ENCODE data around the gene HPS6. TPM values are rescaled to one million over a fixed set of nuclear protein-coding genes. Genes with fewer than 3 reads are reported as not detected.

The HPS6 gene
- 29.5 and 30.6 TPM in 2 replicates for total RNA-seq

DNA sequence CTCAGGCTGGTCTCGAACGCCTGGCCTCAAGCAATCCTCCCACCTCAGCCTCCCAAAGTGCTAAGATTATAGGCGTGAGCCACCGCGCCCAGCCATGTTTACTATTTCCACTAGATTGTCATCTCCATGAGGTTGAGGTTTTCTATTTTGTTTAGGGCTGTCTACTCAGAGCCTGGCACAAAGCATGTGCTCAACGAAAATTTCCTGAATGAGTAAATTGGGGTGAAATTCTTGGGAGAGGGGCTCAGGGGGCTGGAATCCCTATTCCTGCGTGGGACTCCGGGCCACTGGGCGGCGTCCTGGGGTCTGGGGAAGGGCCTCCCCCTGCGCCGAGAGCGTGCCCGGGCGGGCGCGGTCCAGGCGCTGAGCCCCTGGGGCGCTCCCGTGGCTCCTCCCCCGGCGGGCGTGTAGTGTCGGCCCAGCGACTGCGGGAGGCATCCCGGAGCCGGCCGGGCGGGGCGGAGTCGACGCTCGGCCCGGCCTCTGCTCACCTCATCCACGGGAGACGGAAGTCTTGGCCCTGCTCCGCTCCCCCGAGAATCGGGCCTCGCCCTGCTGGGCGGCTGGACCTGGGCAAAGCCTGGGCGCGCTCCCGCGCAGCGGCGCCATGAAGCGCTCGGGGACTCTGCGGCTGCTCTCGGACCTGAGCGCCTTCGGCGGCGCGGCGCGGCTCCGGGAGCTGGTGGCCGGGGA, at the start of gene HPS6:
Gene HPS6 (plus strand): TSS at position 482 of the 693 bp plus-strand sequence. CDS start 126 bp downstream, at position 608.

DNA sequence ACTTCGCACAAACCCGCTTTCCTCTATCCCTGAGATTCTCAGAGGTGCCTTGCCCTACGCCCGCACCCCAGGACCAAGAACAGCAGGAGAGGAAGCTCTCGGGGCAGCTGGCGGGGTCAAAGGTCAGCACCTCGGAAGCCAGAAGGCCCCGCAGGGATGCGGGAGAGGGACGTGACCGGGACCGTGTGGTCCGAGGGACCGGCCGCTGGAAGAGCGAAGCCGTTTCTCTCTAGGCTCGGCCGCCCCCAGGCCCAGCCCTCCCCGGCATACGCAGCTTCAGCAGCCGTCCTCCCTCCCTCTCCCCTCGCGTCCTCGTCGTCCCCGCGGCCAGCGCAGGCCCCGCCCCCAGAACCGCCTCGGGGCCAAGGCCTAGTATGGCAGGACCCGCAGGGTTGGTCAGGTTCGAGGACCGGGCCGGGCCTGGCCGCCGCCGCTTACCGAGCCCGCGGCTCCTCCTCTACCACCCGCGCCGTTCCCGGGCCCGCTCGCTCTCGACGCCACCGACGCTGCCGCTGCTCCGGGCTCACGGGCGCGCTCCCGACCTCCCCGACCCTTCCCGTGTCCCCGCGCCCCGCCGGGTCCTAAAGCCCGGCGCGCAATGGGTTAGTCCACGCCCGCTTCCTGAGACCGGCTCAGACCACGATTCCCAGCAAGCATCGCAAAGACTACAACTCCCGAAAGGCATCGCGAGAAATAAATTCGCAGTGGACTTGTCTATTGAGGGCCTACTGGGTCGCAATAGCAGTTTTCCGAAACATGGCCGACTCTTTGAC, 9.3 kb upstream of the HPS6 start, which contains the start of gene ARMH3:
Gene ARMH3 (minus strand): TSS at position 527 of the 773 bp plus-strand sequence. CDS start 16,059 bp downstream, outside the sequence.

Other genes starting within 250 kb of the HPS6 start
- gene OGA, start 246.9 kb upstream of the HPS6 start, total RNA-seq = 65.4 and 112 TPM in 2 replicates
- gene KCNIP2, start 221.5 kb upstream of the HPS6 start, total RNA-seq = 0.31 and 0.65 TPM in 2 replicates
- gene ARMH3, start 9.2 kb upstream of the HPS6 start, total RNA-seq = 5.3 and 11.1 TPM in 2 replicates
- 33.8 and 58.6 TPM in 2 replicates for gene LDB1, start 55.0 kb downstream of the HPS6 start, total RNA-seq
- 6.5 and 19.6 TPM in 2 replicates for gene PPRC1, start 67.7 kb downstream of the HPS6 start, total RNA-seq
- gene NOLC1, start 87.0 kb downstream of the HPS6 start, total RNA-seq = 16.8 and 35.6 TPM in 2 replicates
- gene ELOVL3, start 160.9 kb downstream of the HPS6 start, total RNA-seq = not detected in 2 replicates
- gene PITX3, start 176.2 kb downstream of the HPS6 start, total RNA-seq = not detected in 2 replicates
- gene GBF1, start 180.2 kb downstream of the HPS6 start, total RNA-seq = 12.6 and 31.8 TPM in 2 replicates